HG03196 (cell line): ENCODE measurements around the gene ZNF697.
"Not testable (repeated sequence)": the region's sequence is repeated elsewhere in the genome, so short reads cannot be mapped to it uniquely, and the experiment has no call there.

Source experiments
- ATAC-seq: cut with Tn5 transposase; IDR thresholded peaks from one replicate; pipeline ENCODE4 v1.9.1; 2021; ENCODE audit not compliant: unreplicated experiment

The ZNF697 gene

DNA sequence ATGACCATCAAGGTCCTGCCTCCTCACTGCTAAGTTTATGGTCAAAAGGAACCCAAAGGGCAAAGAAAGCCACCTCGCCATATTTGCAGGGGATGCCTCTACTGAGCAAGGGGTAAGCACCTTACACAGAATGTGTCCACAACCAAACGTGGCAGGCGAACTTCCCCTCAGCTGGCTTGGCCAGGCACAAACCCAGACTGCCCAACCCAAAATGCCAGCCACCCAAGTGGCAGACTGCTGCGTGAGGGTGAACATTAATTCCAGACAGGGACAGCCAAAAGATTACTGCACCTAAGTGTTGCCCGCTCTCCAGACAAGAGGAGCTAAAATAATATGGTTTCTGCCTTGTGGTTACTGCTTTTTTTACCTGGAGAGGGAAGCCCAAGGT is 16.0 kb downstream of the ZNF697 start:
- no peak for ATAC-seq

DNA sequence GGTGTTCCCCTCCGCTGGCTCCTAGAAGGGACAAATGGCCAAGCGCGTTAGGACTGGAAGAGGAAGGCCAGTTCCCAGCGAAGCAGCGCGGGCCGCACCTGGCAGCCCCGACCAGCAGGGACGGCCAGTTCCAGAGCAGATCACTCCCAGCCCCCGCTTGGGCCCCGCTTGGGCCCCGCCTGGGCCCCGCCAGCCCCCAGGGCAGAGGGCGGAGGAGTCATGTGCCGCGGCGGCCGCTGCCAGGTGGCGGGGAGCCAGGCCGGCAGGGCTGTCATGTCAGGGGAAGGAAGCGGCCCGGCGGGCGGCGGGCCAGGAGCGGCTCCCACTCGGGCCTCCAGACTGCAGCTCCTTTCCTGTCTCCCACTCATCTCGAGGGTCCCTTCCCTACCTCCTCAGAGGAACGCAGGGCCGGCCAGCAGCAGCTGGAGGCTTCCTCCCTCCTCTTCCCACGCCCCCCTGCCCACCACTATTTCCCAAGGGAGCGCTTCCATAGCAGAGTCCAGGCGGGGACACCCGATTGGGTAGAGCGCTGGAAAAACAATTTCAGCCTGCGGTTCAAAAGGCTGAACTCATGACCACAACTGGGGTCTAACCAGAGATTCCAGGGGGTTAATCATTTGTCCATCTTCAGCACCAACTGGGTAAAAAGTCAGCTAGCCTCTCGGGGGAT is 16.5 kb downstream of the ZNF697 start:
- ATAC-seq: no peak

DNA sequence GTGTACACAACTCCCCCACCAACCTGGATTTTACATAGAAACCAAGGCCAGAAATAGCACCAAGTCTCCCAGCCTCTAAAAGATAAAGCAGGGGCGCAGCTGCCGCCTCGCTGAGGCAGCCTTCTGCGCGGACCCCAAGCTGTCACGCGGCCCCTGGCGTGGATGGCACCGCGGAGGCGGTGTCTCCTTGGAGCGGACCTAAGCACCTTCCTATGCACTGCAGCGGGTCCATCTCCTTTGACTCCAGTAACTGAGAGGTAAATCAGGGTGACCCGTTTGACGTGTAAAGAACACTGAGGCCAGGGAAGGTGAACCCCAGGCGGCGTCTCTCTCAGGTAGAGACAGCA is 17.0 kb downstream of the ZNF697 start:
- ATAC-seq: no peak

DNA sequence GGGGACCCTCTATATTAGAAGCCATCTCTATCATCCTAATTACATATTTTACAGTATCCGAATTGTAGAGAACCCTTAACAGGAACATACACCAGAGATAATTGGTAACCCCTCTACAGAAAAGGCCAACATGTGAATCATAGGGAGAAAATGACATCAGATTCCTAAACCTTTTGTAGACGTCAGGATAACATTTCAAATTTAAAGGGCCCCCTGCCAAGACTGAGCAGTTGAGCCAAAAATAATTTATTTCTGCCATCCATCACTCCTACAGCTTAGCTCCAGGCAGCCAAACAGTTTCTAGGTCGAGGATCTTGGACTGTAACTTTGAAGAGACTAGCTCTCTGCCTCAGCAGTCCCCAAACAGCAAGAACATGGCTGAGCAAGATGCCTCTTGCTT is 21.2 kb downstream of the ZNF697 start:
- ATAC-seq: no peak

DNA sequence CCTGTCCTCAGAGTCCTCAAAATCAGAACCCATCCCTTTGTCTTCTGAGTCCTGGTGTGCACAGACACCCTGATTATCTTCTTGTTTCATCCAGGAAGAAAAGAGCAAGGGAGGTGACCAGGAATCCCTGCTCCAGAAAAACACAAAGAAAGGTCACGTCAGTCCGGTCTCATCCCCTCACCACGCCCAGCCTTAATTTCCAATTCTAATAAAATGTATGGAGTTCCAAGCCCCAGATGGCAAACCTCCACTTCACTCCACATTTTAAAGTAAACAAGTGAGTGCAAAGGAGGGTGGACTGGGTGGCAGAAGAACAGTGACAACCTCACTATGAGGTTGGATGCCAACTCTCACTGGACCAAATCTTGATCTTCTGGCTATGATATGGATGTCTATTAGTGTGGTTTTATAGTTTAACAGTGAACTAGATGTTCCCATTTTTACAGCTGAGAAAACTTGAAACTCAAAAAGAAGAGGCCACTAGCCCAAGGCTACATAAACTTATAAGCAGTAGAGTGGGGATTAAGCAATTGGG is 22.0 kb downstream of the ZNF697 start:
- ATAC-seq: no peak

DNA sequence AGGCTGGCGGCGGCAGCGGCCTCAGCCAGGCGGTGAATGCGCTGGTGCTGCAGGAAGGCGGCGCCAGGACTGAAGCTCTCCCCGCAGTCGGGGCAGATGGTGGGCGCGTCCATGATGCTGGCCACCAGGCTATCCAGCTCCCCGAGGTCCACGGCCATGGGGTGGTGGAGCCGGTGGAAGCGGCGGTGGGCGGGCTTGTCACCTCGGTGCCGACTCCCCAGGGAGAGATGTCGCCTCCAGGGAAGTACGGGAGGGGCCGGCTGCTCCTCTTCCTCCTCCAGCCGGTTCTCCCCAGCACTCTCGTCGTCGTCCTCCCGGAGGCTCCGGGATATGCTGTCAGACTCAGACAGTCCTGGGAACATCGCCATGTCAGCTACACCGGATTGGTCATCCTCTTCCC is 24.4 kb downstream of the ZNF697 start:
- ATAC-seq: no peak

DNA sequence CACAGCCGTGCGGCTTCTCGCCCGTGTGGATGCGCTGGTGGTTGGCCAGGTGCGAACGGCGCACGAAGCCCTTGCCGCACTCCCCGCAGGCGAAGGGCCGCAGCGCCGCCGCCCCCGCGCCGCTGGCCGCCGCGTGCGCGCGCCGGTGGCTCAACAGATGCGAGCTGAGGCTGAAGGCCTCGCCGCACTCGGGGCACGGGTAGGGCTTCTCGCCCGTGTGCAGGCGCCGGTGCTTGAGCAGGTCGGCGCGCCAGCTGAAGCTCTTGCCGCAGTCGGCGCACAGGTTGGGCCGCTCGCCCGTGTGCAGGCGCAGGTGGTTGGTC is 24.9 kb downstream of the ZNF697 start:
- no peak for ATAC-seq

DNA sequence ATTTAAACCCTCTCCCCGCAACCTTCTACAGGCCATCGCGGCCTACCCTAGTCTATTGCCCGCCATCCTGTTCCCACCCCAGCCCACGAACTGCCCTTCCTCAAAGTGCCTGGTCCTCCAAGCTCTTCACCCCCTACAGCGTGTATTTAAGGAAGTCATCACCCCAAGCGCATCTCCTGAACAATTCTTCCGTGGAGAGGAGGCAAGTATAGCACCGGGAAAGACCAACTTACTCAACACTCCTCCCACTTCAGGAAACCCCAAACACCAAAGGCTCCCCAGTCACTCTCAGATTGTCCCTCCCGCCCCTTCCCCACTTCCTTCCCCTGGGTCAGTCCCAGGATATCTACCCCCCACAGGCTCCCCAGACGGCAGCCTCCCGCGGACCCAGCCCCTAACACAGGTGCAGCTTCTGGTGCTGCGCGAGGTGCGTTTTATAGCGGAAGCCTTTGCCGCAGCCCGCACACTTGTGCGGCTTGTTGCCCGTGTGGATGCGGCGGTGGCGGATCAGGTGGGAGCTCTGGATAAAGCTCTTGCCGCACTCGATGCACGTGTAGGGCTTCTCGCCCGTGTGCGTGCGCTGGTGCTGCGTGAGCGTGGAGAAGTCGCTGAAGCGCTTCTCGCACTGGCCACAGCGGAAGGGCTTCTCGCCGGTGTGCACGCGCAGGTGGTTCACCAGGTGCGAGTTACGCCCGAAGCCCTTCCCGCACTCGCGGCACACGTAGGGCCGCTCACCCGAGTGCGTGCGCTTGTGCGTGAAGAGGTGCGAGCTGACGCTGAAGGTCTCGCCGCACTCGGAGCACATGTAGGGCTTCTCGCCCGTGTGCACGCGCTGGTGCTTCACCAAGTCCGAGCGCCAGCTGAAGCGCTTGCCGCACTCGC is 25.5 kb downstream of the ZNF697 start:
- ATAC-seq: no peak

DNA sequence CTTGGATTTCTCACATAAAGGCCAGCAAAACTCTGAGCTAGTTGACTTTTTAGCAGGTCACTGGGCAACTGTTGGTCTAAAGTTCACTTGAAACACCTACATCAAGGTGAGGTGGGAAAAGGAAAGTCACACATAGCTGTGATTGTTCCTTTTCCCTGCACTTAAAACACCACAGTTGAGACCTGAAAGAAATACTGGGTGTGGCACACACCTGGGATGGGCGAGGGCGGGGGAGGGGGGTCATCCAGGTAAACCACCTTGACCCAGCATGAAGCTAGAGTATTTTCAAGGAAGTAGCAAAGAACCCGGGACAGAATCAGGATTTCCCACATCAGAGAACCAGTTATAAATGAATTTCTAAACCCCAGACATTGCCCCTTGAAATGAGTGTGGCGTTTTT is 26.4 kb downstream of the ZNF697 start:
- ATAC-seq: no peak

DNA sequence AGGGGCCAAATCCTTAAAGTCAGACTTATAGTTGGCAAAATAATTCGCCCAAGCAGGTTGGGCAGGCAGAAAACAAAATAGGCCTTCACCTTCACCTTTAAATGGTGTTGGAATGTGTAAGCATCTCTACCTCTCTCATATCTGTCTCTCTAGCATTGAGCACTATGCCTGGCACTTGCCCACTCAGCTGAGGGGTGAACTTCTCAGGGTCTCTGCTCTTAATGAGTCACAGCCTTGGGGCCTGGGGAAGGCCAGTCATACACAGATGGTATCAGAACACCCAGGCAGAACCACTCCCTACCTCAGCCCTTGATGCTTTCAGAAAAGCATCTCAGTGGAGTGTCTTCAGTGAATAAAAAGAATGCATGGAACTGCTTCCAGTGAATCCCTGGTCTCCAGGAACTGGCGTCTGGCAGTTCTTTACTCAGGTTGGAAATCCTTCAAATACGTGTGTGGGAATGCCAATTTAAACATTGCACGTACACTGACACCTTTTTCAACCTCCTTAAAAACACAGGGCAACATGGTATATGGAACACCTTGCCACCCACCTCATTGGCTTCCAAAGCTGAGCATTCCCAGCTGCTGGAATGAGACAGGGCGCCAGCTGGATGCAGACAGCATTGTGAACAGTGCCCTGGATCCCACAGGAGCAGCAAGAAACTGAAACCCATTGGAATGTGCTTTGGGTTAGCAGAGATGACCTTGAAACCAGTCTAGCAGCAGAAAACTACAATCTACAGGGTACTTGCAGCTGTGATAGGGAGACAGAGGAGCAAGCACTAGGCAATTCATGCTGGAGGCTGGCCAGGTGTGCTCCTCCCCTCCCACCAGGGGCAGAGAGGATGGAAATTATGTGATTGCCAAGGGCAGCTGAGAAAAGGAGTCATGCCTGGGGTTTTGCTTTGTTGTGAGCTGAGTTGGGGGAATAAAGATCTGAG is 30.0 kb downstream of the ZNF697 start:
- no peak for ATAC-seq

DNA sequence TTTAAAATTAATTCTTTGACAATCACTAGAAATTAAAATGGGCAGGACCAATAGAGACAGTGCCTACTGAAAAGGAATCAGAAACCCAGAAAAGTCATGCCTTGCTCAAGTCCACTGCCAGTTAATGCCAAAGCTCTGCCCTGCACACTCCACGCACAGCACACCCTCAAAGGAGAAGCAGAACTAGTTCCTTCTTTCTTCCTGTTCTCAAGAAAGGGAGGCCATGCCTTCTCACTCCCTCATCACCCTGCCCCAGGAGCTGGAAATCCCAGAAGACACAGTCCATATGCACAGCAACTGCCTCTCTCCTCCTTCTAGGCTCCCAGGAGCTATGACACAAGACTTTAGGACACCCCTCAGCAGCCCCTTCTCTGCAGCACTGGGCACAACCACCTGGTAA is 31.3 kb downstream of the ZNF697 start:
- not testable (repeated sequence) for ATAC-seq

DNA sequence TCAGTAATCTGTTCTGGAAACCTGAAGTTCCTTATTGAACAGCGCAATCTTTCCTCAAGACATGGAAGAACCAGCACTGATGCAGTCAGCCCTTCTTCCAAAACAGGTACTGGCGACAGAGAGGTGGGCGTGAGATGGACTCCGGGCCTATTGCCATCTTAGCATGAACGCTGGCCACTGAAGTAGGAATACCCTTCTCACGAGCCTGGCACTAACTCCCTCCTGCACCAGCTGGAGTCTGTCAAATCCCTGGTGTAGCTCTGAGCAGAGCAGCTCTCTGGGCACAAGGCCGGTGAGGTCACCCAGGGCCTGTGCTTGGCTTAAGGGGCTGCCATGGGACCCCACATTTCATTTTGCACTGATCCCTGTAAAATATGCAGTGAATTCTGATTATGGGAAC is 33.0 kb downstream of the ZNF697 start:
- not testable (repeated sequence) for ATAC-seq

DNA sequence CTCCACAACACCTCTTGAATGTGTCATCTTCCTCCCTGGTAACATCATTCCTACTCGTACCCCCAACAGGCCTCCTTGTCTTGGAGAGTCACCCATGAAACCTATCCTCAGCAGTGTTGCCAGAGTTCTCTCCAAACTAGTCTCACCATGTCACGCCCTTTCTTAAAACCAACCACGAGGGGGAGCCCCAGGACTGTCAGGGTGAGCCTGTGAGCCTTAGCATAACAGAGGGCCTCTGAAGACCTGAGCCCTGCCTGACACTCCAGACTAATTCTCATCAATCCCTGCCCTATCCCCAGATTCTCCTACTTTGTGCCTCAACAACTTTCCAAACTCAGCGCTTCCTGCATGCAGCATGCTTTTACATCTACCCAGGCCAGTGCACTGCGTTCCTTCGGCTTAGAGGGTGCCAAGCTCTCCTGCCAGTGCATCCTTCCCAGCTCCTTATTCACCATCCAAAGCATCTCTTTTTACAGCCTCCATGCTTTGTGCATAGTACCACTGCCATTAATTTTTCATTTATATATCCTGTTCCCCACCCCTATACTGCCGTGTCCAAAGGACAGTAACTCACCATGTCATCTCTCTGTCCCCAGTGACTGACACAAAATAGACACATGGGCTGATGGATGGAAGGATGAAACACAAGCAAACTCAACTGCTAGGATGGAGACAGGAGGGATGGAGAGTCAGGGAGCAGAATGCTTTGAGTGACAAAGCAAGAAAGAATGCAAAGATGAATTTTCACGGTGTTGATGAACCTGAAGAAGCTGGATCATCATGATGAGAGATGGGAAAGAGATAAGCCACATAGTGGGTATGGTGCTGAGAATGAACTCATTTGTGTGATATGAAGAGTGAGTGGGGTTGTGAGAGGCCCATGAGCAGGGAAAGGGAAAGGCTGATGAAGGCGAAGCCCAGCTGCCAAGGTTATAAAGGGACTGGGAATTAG is 34.0 kb downstream of the ZNF697 start:
- peak; percentile 61 for ATAC-seq

DNA sequence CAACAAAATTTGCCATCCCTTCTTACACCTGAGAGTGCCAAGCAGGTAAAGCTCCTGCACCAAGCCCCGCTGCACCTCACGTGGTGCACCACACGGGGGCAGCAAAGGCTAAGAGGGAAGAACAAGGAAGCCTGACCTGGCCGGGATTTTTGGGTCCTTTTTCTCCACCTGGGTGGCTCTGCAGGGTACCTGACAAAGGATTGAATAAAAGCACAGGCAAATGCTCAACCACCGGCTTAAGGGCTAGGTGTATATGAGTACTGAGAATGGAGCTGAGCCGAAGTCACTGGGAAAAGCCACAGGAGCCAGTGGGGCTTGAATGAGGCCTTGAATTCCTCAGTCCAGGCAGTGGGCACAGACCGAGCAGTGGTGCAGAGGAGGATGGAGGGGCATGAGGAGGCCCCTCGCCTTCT is 36.4 kb downstream of the ZNF697 start:
- no peak for ATAC-seq

DNA sequence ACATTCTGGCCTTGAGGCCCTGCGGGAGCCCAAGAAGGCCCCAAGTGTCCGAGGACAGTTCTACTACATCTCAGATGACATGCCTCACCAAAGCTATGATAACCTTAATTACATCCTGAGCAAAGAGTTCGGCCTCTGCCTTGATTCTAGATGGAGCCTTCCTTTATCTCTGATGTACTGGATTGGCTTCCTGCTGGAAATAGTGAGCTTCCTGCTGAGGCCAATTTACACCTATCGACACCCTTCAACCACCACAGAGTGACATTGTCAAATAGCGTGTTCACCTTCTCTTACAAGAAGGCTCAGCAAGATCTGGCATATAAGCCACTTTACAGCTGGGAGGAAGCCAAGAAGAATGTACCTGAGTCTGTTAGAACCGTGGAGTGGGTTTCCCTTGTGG is 39.2 kb downstream of the ZNF697 start:
- not testable (repeated sequence) for ATAC-seq

DNA sequence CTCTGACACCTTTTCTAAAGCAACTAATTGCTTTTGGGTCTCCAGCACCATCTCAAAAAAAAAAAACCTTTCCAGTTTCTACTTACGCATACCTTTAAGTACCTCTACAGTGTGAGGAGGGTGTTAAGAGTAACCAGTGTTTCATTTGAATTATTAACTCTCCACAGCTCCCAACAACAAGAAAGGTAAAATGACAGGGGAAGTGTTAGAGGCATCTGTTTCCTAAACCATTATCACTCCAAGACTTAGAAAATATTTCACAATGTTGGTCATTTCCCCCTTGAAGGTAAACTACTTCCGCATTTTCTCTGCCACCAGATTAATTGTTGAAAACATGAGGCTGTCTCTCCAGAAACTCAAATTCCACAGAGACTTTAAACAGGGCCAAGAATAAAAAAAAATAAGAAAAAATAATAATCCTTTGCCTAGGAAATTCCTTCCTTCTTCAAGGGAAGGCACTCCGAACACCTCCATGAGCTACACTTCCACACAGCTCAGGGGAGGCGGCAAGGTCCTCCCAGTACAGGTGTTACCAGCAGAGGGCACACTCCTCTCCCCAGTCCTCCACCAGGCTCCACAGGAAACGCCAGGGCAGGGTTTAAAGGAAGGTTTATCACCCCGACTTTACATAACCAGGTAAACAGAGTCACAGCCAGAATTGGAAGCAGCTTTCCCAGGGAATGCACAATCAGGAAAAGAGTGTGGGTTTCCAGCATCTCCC is 40.8 kb downstream of the ZNF697 start:
- ATAC-seq: not testable (repeated sequence)

DNA sequence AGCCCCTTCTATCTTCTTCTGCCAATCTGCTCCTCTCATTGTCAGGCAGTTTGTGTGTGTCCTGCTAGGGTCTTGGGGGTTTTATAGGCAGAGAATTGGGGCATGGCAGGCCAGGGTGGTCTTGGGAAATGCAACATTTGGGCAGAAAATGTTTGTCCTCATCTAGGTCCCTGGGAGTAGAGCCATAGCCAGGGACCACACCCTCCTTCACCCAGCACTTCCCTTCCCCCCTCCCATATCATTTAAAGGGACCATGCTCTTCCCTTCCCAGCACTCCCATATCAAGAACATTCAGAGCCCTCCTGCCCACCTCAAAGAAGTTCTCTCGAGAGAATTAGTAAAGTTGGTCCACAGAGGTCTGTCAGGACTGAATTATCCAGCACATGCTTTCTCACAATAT is 41.7 kb downstream of the ZNF697 start:
- ATAC-seq: no peak

DNA sequence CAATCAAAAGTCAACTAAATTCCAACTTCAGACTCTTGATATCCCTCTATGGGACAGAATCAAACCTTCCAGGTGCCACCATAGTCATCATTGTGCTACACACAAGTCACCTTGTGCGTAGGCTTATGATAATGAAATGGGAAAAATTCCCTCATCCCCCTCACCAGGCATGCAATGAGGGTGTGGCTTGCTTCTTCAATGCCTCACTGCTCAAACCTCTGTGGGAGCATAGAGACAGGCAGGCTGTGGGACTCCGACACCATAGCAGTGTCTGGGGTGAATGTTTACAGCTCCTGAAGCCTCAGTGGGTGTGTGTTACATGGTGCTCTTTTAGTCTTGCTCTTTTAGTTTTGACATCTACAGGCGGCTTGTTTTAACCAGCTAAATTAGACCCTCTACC is 42.4 kb downstream of the ZNF697 start:
- no peak for ATAC-seq

DNA sequence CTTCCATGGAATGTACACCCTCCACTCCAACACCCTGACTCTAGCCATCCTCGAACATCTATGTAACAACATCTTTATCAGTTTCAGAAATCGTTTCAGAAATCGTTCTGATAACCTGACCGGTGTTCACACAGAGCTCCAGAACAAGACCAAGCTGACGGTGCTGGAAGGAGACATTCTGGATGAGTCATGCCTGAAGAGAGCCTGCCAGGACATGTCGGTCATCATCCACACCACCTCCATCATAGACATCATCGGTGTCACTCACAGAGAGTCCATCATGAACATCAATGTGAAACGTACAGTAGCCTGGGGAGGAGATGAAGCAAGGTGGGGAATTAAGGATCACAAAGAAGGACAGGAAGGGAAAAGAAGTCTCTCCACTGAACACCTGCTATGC is 43.0 kb downstream of the ZNF697 start:
- ATAC-seq: not testable (repeated sequence)

DNA sequence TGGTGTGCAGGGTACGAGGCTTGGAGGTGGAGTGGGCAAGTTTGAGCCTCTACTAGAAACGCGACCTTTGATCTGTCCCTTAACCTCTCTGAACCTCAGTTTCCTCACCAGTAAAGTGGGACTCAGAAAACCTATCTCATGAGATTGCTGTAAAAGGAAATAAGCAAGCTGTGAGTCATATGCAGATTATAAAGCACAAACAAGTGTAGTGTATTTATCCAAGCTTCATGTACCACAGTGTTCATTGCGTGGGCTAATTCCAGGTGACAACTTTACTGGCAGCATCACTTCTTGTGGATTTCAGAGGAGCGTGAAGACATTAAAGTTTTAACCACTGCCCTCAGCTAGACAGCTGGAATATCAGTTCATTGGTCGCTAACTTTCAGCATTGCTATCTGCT is 44.4 kb downstream of the ZNF697 start:
- no peak for ATAC-seq
